Measurements from ENCODE around the gene TMPRSS9. TPM values are rescaled to one million over a fixed set of nuclear protein-coding genes. Genes with fewer than 3 reads are reported as not detected.

Gene TMPRSS9
- total and polyA plus RNA-seq, 2 of the 13 experiments (the other 11 are each of a cell fraction or from before 2014, with no cell fraction given): 2.5 to 5.2 TPM

DNA sequence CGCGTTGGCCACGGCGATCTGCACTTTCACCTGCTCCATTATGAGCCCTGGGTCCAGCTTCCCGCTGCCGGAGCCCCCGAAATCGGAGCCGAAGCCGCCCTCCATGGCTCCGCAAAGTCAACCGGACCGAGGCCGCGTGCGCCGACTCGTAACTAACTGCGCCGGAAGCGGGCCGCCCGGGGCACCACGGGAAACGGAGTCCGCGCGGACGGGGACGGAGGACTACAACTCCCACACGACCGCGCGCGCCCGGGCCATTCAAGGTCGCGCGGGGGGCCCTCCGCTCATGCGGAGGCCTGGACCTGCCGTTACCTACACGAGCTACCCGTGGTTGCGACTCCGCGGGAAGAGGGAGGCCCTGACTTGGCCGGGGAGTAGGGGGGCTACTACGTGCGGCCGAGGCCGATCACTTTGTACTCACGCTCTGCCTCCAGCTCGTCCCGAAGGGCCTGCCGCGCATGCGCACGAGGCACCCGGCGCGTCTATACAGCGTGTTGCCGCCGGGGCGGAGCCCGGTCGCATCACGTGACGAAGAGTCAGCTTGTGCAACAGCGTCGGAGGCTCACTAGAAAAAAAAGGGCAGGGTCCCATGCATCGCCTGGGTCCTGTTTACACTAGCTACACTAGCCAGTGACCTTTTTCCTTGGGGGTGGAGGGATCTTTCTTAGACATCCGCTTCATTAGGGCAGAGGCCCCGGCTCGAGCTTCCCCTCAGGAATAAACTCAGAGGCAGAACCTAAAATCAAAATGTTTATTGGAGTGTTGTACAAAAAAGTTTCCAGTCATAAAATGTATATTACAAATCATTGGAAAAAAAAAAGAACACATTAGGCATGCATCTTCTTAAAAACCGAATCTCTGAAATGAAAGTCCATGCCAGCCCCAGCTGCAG lies 67.6 kb downstream of the TMPRSS9 start, which contains the start of gene TIMM13 (continued):
- TF ChIP-seq KLF15 (CRISPR knock-in tag; IDR thresholded peaks at IDR 0.05; ENCODE audit: borderline replicate concordance) (no peak; the same call in 1 of the 2 replicates), ZNF83 (CRISPR knock-in tag; IDR thresholded peaks at IDR 0.05; ENCODE audit: borderline replicate concordance) (no peak), ZNF563 (CRISPR knock-in tag; IDR thresholded peaks at IDR 0.05) (no peak), ZNF484 (CRISPR knock-in tag; IDR thresholded peaks at IDR 0.05; ENCODE audit: borderline replicate concordance, low read depth) (no peak), NFATC3 (CRISPR knock-in tag; IDR thresholded peaks at IDR 0.05) (0 out of 2 replicates have a peak, but pooled peaks have one; percentile 45), ZNF446 (CRISPR knock-in tag; IDR thresholded peaks at IDR 0.05) (no peak), ZBTB20 (CRISPR knock-in tag; IDR thresholded peaks at IDR 0.05; ENCODE audit: borderline replicate concordance, low read depth) (no peak), GZF1 (CRISPR knock-in tag; IDR thresholded peaks at IDR 0.05) (peak; percentile 49; the same call in 1 of the 2 replicates), SIX1 (CRISPR knock-in tag; IDR thresholded peaks at IDR 0.05; ENCODE audit: borderline replicate concordance) (no peak), RAD21 (CRISPR knock-in tag; IDR thresholded peaks at IDR 0.05) (peak; percentile 55), ZNF776 (CRISPR knock-in tag; IDR thresholded peaks at IDR 0.05) (peak; percentile 73; the same call in 1 of the 2 replicates), GATAD1 (CRISPR knock-in tag; IDR thresholded peaks at IDR 0.05) (peak; percentile 95), HNRNPL (IDR thresholded peaks at IDR 0.05; ENCODE audit: low read depth, low read length) (no peak), EHMT2 (IDR thresholded peaks at IDR 0.05; ENCODE audit: borderline replicate concordance, low read depth, low read length) (no peak), ZNF343 (CRISPR knock-in tag; IDR thresholded peaks at IDR 0.05) (peak; percentile 36), SYNCRIP (IDR thresholded peaks at IDR 0.05; ENCODE audit: insufficient read depth, low read depth, low read length) (no peak), BRCA1 (CRISPR knock-in tag; IDR thresholded peaks at IDR 0.05) (peak; percentile 89; the same call in 1 of the 2 replicates), ATRX (CRISPR knock-in tag; IDR thresholded peaks at IDR 0.05; ENCODE audit: borderline replicate concordance) (no peak), MIER3 (CRISPR knock-in tag; IDR thresholded peaks at IDR 0.05; ENCODE audit: borderline replicate concordance) (peak; percentile 66; the same call in 1 of the 2 replicates), CBX5 (CRISPR knock-in tag; IDR thresholded peaks at IDR 0.05; ENCODE audit: borderline replicate concordance) (peak; percentile 18; the same call in 1 of the 2 replicates), TBL1XR1 (IDR thresholded peaks at IDR 0.05; ENCODE audit: borderline replicate concordance, low read length, partially characterized antibody) (no peak)
- TF ChIP-seq, protein P1, sequence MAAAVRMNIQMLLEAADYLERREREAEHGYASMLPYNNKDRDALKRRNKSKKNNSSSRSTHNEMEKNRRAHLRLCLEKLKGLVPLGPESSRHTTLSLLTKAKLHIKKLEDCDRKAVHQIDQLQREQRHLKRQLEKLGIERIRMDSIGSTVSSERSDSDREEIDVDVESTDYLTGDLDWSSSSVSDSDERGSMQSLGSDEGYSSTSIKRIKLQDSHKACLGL (CRISPR knock-in tag; IDR thresholded peaks at IDR 0.05): peak; percentile 64
- TF ChIP-seq, protein P2, sequence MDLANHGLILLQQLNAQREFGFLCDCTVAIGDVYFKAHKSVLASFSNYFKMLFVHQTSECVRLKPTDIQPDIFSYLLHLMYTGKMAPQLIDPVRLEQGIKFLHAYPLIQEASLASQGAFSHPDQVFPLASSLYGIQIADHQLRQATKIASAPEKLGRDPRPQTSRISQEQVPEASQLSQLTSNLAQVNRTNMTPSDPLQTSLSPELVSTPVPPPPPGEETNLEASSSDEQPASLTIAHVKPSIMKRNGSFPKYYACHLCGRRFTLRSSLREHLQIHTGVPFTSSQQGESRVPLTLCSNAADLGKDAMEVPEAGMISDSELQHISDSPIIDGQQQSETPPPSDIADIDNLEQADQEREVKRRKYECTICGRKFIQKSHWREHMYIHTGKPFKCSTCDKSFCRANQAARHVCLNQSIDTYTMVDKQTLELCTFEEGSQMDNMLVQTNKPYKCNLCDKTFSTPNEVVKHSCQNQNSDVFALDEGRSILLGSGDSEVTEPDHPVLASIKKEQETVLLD (CRISPR knock-in tag; IDR thresholded peaks at IDR 0.05; ENCODE audit: low read depth): no peak; the same call in 1 of the 2 replicates
- TF ChIP-seq, protein P3, sequence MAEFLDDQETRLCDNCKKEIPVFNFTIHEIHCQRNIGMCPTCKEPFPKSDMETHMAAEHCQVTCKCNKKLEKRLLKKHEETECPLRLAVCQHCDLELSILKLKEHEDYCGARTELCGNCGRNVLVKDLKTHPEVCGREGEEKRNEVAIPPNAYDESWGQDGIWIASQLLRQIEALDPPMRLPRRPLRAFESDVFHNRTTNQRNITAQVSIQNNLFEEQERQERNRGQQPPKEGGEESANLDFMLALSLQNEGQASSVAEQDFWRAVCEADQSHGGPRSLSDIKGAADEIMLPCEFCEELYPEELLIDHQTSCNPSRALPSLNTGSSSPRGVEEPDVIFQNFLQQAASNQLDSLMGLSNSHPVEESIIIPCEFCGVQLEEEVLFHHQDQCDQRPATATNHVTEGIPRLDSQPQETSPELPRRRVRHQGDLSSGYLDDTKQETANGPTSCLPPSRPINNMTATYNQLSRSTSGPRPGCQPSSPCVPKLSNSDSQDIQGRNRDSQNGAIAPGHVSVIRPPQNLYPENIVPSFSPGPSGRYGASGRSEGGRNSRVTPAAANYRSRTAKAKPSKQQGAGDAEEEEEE (CRISPR knock-in tag; IDR thresholded peaks at IDR 0.05; ENCODE audit: borderline replicate concordance): no peak
- TF ChIP-seq, protein P4, sequence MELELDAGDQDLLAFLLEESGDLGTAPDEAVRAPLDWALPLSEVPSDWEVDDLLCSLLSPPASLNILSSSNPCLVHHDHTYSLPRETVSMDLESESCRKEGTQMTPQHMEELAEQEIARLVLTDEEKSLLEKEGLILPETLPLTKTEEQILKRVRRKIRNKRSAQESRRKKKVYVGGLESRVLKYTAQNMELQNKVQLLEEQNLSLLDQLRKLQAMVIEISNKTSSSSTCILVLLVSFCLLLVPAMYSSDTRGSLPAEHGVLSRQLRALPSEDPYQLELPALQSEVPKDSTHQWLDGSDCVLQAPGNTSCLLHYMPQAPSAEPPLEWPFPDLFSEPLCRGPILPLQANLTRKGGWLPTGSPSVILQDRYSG (CRISPR knock-in tag; IDR thresholded peaks at IDR 0.05): peak; percentile 67; the same call in 1 of the 2 replicates
